GM18498 (cell line): ENCODE results near the gene CDADC1.
"Not testable (repeated sequence)": the region's sequence is repeated elsewhere in the genome, so short reads cannot be mapped to it uniquely, and the experiment has no call there.

Source experiments
- ATAC-seq: cut with Tn5 transposase; IDR thresholded peaks from one replicate; pipeline ENCODE4 v1.9.1; 2021; ENCODE audit warnings: mild to moderate bottlenecking, moderate library complexity; ENCODE audit not compliant: unreplicated experiment

The CDADC1 gene

DNA sequence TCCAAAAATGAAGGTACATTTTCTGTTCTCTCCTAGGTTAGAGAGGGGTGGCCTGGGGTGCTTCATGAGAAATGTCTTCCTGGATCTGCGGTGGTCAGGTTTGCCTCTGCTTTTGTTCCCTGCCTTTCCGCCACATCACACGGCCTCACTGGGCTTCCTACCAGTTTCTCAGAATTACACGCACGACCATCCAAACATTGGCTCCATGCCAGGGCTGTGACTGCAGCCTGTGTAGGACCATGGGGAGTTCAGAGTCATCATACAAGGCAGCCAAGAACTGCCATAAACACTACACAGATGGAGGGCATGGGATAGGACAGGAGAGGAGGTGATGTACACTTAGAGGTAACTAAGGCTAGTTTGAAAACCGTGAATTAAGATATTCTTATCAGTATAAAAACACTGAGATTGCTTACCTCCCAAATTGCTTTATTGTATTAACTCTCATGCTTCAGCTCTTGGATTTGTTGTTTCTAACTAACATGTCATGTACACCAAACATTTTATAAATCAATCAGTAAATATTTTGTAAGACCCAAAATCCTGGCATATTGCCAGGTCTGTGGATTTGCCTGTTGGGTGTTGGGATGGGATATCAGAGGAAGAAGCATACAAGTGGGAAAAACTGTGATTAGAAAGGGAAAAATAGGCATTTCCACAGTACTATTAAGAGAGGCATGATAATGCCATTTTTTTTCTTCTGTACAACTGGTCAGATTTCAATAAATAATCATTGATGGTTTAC, 45.2 kb downstream of the CDADC1 start:
- ATAC-seq, result no peak

DNA sequence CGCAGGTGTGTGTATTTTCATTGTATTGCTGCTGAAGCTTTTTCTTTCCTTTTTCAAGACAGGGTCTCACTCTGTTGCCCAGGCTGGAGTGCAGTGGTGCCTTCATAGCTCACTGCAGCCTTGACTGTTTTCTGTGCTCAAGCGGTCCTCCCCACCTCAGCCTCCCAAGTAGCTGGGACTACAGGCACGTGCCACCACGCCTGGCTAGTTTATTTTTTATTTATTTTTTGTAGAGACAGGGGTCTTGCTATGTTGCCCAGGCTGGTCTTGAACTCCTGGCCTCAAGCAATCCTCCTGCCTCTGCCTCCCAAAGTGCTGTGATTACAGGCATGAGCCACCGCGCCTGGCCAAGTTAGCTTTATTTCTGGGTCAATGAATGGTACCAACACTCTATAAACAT, 47.0 kb downstream of the CDADC1 start:
- ATAC-seq, result not testable (repeated sequence)

DNA sequence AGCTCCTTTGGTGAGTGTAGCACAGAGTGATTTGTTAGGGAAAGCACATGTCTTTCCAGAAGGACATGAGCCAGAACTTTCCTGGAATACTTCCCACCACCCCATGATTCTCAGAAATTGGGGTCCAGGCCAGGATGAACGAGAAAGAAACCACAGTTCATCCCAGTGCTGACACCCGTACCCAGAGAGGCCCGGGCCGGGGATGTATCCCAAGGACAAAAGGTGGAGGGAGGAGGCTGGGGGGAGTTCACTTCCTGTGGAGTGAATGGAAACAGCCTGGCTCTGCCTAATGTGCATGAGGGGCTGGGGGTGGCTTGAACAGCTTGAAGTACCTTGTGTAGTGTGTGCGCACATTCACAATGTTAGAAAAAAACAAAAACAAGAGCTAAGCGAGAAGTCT, 47.5 kb downstream of the CDADC1 start:
- no peak for ATAC-seq

DNA sequence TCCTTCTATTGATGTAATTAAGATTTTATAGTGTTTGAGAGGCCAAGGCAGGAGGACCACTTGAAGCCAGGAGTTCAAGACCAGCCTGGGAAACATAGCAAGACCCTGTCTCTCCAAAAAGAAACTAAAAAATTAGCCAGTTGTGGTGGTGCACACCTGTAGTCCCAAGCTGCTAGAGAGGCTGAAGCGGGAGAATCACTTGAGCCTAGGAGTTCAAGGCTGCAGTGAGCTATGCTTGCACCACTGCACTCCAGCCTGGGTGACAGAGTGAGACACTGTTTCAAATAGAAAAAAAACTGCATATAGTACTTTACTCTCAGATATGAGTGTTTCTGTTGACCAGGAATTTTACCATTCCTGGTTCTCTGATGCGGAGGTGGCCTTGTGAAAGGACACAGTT, 48.9 kb downstream of the CDADC1 start:
- ATAC-seq, result no peak

DNA sequence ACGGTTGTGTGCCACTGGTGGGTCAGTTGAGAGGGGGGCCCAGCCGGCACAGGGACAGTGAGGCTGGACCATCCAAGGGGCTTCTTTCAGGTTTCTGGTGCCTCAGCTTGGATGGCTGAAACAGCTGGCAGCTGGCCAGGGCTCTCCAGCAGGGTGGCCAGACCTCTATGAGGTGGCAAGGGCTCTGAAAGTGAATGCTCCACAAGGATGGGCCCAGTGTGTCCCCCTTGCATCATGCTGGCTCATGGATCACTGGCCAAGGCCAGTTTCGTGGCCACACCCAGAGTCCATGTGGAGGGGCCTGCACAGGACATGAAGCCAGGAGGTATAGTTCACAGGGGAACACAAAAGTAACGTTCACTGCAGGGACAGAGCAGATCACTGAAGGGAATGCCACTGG, 49.6 kb downstream of the CDADC1 start:
- ATAC-seq, result no peak

DNA sequence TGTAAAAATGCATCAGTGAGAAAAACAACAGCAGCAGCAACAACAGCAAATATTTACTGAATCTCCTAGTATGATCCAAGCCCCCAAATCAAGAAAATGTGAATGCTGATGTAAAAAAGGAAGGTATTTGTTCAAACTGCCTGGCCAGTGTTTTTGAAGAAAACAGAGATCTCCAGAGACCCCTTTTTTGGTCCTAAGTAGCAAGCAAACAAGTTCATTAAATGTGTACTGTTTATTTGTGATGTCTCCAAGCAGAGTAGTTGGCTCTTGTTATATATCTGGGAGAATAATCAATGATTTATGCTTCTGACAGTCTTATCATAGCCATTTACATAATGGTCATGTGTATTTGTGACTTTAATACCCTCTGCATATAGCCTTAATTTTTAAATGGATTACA, 50.7 kb downstream of the CDADC1 start:
- no peak for ATAC-seq

DNA sequence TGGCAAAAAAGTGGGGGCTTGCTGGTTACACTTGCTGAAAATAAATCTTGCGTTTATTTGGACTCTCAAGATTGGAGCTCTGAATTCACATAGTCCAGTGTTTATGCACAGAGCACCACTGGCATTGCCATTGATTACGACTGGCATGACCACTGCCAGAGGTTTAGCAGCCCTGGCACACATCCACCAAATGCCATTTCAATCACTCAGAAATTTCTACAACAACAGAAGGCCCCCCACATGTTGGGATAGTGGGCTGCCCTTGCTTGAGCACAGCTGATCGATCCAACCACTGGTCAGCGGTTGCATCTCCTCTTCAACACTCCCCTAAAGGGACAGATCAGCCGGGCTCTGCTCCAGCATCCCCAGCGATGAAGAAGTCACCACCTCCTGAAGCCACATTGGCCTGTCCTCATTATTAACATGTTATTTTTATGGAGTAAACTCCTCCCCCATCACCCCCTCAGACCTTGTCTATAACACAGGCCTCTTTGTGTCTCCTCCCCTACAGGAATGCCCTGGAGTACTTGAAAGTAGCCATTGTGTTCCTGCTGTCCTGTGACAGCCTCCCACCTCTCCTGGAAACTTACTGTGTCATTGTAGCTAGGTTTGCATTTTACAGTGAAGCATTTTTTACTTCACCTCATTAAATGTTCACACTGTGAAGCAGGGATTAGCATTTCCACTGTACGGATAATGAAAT, 51.3 kb downstream of the CDADC1 start:
- ATAC-seq, result no peak

DNA sequence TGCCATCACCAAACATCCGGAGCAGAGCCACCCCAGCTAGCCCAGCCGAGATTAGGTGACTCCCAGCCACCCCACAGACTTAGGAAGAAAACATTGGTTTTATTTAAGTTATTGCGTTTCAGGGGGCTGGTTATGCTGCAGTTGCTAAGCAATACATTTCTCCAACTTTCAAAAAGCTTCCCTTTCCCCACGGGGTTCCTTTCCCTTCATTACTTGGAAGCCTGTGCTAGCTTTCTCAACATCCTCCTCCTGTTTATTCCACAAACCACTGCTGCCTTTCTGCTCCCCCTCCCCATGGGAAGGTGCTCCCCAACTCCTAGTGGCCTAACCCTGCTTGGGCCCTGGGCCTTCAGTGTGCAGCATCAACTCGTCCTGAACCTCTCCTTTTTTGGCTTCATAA, 52.6 kb downstream of the CDADC1 start:
- no peak for ATAC-seq

DNA sequence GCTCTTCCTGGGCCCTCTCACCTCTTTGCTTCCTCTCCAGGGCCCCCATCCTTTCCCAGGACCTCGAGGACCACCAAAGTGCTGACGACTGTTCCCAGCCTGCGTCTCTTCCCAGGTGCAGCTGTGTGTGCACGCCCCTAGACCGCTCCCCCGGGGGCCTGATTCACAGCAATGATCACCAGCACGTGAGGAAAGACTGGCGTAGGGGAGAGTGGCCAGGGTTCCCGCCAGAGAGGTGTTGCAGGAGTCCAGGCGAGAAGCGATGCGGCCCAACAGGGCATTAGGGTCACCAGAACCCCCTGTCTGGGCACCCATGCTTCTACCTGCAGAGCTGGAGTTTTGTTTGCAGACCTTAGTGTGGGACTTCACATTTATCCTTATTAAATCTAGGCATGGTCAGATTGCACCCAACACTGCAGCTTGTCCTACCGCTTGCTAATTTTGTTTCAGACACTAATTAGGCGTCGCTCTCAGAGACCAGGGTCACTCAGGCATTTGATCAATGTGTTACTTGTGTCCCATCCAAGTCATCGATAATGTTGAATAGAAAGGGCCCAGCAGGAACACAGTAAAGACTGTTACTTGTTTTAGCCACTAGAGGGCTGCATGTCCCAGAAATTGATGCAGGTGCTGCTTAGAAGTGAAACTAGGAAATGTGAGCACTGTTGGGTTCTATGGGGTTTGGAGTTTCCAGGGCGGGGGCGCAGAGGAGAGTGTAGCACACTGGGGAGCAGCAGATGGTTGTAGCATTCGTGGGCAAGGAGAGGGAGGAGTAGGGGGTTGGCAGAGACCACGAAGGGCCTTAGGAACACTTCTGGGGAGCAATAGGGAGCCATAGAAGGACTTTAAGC, 53.2 kb downstream of the CDADC1 start:
- peak; percentile 88 for ATAC-seq

DNA sequence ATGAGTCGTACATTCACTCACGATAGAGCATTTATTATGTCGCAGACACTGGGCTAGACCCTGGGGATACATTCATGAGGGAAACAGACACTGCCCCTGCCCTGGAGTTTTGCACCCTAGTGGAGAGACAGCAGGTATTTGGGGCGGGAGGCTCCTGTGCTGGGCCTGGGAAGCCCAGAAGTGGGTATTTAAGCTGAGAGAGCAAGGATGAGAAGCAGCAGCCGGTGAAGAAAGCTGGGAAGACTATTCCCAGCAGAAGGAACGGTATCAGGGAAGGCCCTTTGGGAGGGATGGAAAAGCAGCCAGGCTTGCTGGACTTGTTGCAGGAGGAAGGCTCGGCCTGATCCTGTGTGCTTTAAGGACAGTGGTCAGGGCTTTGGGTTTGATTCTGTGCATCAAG, 54.5 kb downstream of the CDADC1 start:
- no peak for ATAC-seq

DNA sequence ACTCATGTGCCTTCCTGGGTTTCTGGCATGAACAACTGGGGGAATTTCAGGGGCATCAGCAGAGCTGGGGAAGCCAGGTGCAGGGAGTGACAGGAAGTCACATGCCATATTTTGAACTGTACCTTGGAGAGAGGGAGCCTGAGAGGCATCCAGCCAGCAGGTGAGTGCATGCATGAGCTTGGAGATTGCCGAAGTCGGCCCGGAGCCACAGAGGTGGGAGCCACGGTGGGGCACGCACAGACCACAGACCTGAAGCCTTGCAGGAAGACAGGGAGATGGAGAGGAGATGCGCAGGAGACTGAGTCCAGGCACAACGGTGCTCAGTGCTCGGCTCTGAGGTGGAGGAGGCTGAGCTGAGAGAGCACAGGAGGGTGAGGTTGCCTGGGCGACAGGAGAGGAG, 55.1 kb downstream of the CDADC1 start:
- ATAC-seq, result no peak

DNA sequence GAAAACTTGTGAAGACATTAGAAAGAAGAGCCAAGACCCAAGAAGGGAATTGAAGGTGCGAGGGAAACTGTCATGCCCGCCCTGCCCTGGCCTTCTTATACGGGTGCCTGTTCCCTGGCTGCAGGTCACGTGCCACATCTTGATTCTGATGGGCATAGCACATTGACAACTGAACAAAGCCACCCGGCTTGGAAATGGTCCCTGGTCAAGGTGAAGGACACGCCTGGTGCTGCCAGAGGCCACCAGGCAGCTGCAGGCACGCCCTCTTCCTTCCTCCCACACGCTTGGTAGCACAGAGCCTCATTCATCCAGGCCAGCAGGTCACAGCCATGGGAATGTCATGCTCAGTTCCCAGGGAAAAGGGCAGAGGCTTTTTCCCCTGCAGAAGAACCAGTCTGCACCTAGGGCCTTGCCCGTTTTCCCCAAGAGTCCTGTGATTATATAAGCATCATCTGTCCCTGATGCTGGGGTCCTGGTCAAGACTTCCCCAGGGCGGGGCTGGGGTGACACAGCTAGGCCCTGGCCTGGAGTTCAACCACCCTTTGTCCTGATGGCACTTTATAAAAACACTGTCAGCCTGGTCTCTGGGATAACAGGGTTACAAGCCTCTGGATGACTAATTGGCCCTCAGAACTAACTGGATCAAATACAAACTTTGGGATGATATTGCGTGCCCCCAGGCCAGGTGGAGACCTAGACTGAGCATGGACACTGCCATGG, 56.0 kb downstream of the CDADC1 start:
- no peak for ATAC-seq

DNA sequence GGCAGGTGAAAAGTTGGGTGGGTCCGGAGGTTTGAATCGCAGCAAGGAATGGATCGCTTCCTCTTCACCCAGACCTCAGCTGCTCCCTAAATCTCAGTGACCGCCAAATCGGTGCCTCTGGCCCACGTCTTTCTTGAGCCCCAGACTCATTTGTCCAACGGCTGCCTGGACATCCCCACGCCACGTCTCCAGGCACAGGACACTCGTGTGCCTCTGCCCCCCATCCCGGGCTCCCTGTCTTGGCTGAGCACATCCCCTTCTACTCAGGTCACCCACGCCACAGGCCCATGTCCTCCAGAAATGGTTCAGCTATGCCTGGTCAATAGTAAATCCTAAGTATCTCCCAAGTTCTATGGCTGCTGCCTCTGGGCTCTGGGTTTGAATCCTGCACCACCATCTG, 56.6 kb downstream of the CDADC1 start:
- no peak for ATAC-seq

DNA sequence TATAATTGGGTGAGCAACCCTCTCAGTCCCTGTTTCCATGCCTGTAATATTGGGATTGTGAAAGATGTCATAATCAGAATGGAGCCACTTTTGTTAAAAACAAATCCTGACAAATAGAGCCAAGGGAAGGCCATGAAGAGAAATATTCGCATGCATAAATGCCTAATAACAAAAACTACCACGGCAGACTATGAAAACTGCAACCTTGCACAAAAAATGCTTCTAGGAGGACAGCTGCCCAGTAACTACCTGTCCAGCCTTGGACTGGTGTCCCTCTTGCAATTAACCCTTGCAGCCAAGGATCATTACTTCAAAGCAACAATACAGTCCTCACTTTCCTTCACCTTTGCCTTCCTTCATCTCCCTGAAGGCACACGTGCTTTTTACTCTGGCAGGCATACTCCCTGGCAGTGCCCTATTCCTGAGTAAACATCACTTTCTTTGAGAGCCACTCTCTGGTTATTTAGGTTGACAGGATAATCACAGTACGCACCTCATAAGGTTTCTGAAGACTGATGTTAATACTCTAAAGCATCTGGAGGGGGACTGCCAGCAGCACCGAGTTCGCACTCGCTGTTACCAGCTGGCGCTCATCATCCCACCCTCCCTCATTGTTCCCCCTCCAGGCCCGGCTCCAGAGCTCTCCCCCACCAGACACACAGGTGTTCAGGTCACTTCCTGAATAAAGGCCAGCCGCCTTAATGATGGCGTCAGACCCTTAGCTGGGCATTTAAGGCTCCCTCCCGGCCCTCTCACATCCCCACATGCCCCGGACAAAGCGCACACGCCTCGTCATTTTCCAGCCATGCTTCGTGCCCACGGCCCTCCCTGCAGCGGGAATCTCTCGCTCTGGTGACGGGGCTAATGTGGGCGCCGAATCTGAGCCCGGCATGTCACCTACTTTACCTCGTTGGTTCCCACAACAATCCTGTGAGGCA, 57.3 kb downstream of the CDADC1 start:
- ATAC-seq, result no peak

DNA sequence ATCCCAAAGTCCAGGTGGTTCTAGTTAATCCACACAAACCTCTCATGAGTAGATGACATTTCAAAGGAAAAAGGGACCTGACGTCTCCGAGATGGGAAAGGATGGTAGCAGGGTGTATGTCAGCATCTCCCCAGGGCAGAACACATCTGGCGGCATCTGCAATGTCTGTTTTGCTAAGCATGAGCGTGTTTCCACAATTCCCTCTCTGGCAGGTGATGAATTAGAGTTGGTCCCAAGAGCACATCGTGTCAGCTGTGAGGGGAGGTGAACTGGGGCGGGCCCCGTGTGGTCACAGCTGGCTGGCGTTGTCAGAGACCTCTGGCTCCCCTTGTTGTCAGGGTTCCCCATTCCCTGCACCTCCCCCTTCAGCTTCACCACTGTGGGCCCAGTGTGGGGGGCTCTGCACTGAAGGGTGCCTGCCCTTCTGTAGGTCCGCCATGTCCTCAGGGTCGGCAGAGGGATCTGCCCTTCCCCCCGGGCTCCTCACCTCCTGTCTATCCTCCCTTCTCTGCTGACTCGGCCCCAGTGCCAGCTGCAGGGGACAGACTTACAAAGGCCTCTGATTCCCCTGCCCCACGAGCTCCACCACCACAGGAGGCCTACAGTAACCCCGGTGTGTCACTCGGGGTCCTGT, 58.2 kb downstream of the CDADC1 start:
- no peak for ATAC-seq

DNA sequence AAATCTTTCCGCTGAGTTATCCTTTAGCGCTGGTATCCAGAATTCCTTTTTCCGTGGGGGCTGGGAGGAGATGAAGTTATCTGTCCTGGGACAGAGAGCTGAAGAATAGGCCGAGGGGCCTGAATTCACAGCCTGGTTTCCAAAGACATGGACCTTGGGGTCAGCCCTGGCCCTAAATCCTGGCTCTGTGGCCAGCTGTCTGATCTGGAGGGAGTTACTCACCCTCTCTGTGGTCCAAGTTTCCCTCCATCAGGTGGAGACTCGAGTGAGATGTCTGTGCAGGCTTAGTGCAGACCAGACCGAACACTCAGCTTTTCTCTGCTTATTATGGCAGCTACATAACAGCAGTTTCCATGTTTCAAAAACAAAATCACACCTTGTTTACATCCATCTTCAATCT, 59.6 kb downstream of the CDADC1 start:
- no peak for ATAC-seq

DNA sequence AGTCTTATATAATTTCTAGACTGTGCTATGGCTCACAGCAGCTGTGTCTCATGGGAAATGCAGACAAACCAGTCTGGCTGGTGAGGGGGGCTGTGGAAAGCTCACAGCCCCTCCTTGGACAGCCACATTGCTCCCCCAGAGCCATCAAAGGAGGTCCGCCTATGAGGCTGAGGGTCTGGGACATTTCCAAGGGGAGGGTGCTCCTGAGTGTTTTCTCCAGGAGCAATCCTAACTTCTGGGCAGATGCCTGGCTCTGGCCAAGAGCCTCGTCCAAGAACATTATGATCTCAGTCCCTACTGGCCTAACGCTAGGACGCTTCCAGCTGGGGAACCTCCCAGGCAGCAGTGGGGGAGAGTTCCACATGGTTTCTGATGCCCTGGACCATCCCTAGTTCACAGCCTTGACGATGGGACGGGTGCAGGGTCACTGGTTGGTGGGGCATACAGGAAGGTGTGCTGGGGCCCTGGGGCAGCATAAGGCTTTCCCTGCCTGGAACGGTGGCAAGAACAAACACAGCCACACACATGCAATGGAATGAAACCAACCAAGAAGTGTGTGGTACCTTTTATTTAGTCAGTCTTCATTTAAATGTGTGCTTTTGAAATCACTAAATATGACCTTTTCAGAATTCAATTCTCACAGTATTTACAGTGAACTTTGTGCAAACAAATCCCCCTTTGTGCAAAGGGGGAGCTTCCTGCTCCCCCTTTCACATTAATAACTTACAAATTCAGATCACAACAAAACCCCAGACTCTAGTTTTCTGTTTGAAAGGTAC, 60.6 kb downstream of the CDADC1 start:
- ATAC-seq, result no peak

DNA sequence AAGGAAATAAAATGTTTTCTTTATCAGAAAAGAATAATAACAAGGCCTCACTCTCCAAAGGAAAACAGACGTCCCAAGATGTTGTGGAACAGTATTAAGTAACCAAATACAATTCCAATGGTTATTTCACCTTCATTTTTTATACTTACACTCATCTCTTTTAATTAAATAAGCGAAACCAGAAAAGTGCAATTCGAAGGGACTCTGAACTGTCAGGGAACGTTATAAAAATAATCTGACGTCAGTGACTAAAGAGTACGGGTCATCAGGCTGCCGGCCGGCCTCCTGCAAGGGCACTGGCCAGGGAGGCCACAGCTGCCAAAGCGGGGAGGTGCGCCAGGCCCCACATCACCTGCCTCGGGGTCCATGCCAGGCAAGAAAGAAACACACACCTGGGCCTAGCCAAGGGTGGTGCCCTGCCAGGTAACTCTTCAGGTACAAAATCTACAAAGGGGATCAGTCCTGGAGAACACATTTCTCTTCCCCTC, 61.2 kb downstream of the CDADC1 start:
- ATAC-seq, result no peak

DNA sequence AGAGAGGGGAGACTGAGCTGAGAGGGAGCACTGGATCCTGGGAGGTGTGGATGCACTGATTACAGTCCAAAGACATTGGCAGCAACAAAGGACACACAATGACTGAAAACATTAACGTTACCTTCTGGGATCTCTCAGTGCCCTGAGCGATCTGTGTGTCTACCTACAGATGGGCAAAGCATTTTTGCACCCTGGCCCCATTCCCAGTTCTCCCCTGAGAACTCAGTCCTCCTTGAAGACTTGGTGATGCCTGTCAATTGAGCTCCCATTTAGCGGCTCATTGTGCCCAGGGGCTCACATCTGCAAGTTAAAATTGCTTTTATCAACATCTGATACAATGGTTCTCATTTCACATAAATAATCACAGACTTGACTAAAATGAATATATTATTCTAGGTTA, 62.5 kb downstream of the CDADC1 start:
- ATAC-seq, result no peak
